ENCODE results near the gene ATP6V0E1.

ATP6V0E1 gene

GRCh38 chr5:172983542-172984243 is at the start of gene ATP6V0E1:
Gene ATP6V0E1, plus strand, starts transcription at chr5:172983771. Its CDS starts 90 bp downstream, at chr5:172983861.
- DNase-seq (ENCODE audit: low read depth): peak; percentile 92

- no peak for DNase-seq (ENCODE audit: low read depth)
Measured at GRCh38 chr5:172935096-172935495, 48.5 kb upstream of the ATP6V0E1 start.

GRCh38 chr5:172936401-172936800 is 47.2 kb upstream of the ATP6V0E1 start:
- no peak for DNase-seq (ENCODE audit: low read depth)

GRCh38 chr5:172939071-172939470 is 44.5 kb upstream of the ATP6V0E1 start:
- DNase-seq (ENCODE audit: low read depth): no peak

- DNase-seq (ENCODE audit: low read depth): no peak
Measured at GRCh38 chr5:172939611-172940267, 43.8 kb upstream of the ATP6V0E1 start.

- no peak for DNase-seq (ENCODE audit: low read depth)
Measured at GRCh38 chr5:172940268-172941066, 43.1 kb upstream of the ATP6V0E1 start.

GRCh38 chr5:172941067-172941516 is 42.5 kb upstream of the ATP6V0E1 start:
- DNase-seq (ENCODE audit: low read depth): no peak

GRCh38 chr5:172942556-172942955 is 41.0 kb upstream of the ATP6V0E1 start:
- no peak for DNase-seq (ENCODE audit: low read depth)

- DNase-seq (ENCODE audit: low read depth): peak; percentile 21
Measured at GRCh38 chr5:172943283-172943841, 40.2 kb upstream of the ATP6V0E1 start.

GRCh38 chr5:172943906-172944305 is 39.7 kb upstream of the ATP6V0E1 start:
- no peak for DNase-seq (ENCODE audit: low read depth)

GRCh38 chr5:172944741-172945140 is 38.8 kb upstream of the ATP6V0E1 start:
- DNase-seq (ENCODE audit: low read depth): no peak

GRCh38 chr5:172945151-172945550 is 38.4 kb upstream of the ATP6V0E1 start:
- no peak for DNase-seq (ENCODE audit: low read depth)

- no peak for DNase-seq (ENCODE audit: low read depth)
Measured at GRCh38 chr5:172946146-172946545, 37.4 kb upstream of the ATP6V0E1 start.

- no peak for DNase-seq (ENCODE audit: low read depth)
Measured at GRCh38 chr5:172949426-172949825, 34.1 kb upstream of the ATP6V0E1 start.

- DNase-seq (ENCODE audit: low read depth): no peak
Measured at GRCh38 chr5:172950176-172950965, 33.2 kb upstream of the ATP6V0E1 start.

- no peak for DNase-seq (ENCODE audit: low read depth)
Measured at GRCh38 chr5:172951371-172952033, 32.1 kb upstream of the ATP6V0E1 start.

GRCh38 chr5:172952034-172952511 is 31.5 kb upstream of the ATP6V0E1 start:
- peak; percentile 79 for DNase-seq (ENCODE audit: low read depth)

GRCh38 chr5:172953776-172954675 is 29.5 kb upstream of the ATP6V0E1 start:
- peak; percentile 80 for DNase-seq (ENCODE audit: low read depth)

- DNase-seq (ENCODE audit: low read depth): no peak
Measured at GRCh38 chr5:172954751-172955159, 28.8 kb upstream of the ATP6V0E1 start.

- DNase-seq (ENCODE audit: low read depth): no peak
Measured at GRCh38 chr5:172956228-172956627, 27.3 kb upstream of the ATP6V0E1 start.
